CD14-positive monocyte (primary cell): ENCODE data around the gene GPSM1. TPM values are rescaled to one million over a fixed set of nuclear protein-coding genes. Genes with fewer than 3 reads are reported as not detected.

ENCODE experiments used
- DNase-seq, 3 donors: peaks; one replicate each; pipeline ENCODE4 v3.0.0-alpha.2; 2011 to 2022
- H2AFZ ChIP-seq: 2 replicates; pipeline ENCODE4 v1.6.0; 2012; ENCODE audit warnings: mild to moderate bottlenecking, low read depth, low read length, inconsistent platforms; ENCODE audit not compliant: insufficient read depth, poor library complexity, severe bottlenecking
- H3K27ac ChIP-seq, 2 donors: 1 replicate in 1 of 2; 2 replicates in 1 of 2; pipeline ENCODE4 v1.5.1; 2012 to 2013; ENCODE audit warnings: low read length in 2 of 2, control low read depth in 1 of 2, inconsistent platforms in 1 of 2, low read depth in 1 of 2, mild to moderate bottlenecking in 1 of 2
- H3K27me3 ChIP-seq, 2 donors: one replicate each; pipeline versions ENCODE4 v1.6.0 to v1.6.1; 2011 to 2013; ENCODE audit warnings: low read length in 2 of 2; ENCODE audit not compliant: control insufficient read depth in 2 of 2, insufficient read depth in 2 of 2
- H3K36me3 ChIP-seq, 2 donors: replicated peaks in 1 of 2; 1 replicate in 1 of 2; 2 replicates in 1 of 2; pipeline versions ENCODE4 v1.5.1 to v1.6.1; 2012 to 2013; ENCODE audit warnings: low read length in 2 of 2, control low read depth in 1 of 2, inconsistent platforms in 1 of 2, mild to moderate bottlenecking in 1 of 2; ENCODE audit not compliant: insufficient read depth in 2 of 2, control insufficient read depth in 1 of 2
- H3K4me1 ChIP-seq, 2 donors: 1 replicate in 1 of 2; 2 replicates in 1 of 2; pipeline versions ENCODE4 v1.5.1 to v1.6.1; 2012 to 2013; ENCODE audit warnings: low read length in 2 of 2, control low read depth in 1 of 2, inconsistent platforms in 1 of 2, mild to moderate bottlenecking in 1 of 2, moderate library complexity in 1 of 2; ENCODE audit not compliant: insufficient read depth in 2 of 2, control insufficient read depth in 1 of 2
- H3K4me2 ChIP-seq: replicated peaks from 2 replicates; pipeline ENCODE3; 2012; ENCODE audit warnings: low read length, moderate library complexity, mild to moderate bottlenecking; ENCODE audit not compliant: poor library complexity, severe bottlenecking; ENCODE audit errors: extremely low read depth
- H3K4me3 ChIP-seq, 3 experiments: fragments of 200-600 bp in 1 of 3; sonication (generic) in 1 of 3; replicated peaks in 1 of 3; 1 replicate in 2 of 3; 2 replicates in 1 of 3; pipeline ENCODE4 v1.5.1; 2011 to 2013; ENCODE audit warnings: low read length in 3 of 3, mild to moderate bottlenecking in 3 of 3, control low read depth in 2 of 3, low read depth in 2 of 3, inconsistent platforms in 1 of 3, moderate library complexity in 1 of 3
- H3K79me2 ChIP-seq: 2 replicates; pipeline ENCODE4 v1.6.0; 2012; ENCODE audit warnings: mild to moderate bottlenecking, control low read depth, inconsistent platforms, low read length, moderate library complexity; ENCODE audit not compliant: insufficient read depth
- H3K9ac ChIP-seq: 2 replicates; pipeline ENCODE4 v1.6.0; 2017; ENCODE audit warnings: low read length, mild to moderate bottlenecking; ENCODE audit not compliant: insufficient read depth, poor library complexity, severe bottlenecking
- H3K9me3 ChIP-seq, 2 donors: replicated peaks in 1 of 2; 1 replicate in 1 of 2; 2 replicates in 1 of 2; pipeline versions ENCODE4 v1.5.1 to v1.6.1; 2012 to 2013; ENCODE audit warnings: low read length in 2 of 2, control low read depth in 1 of 2; ENCODE audit not compliant: control insufficient read depth in 1 of 2, insufficient read depth in 1 of 2
- H4K20me1 ChIP-seq: 2 replicates; pipeline ENCODE4 v1.6.0; 2012; ENCODE audit warnings: mild to moderate bottlenecking, low read length, control low read depth, moderate library complexity; ENCODE audit not compliant: insufficient read depth
- H3K27ac Mint-ChIP-seq, 7 donors: one replicate each; pipeline ENCODE4 v1.8.0; 2020; ENCODE audit warnings: mild to moderate bottlenecking in 7 of 7, mixed read lengths in 7 of 7, moderate library complexity in 6 of 7, inconsistent platforms in 2 of 7
- H3K27me3 Mint-ChIP-seq, 3 donors: one replicate each; pipeline ENCODE4 v1.8.0; 2021 to 2022; ENCODE audit warnings: low read depth in 3 of 3, mild to moderate bottlenecking in 3 of 3, mixed read lengths in 3 of 3, moderate library complexity in 3 of 3, inconsistent platforms in 1 of 3
- H3K36me3 Mint-ChIP-seq, 2 donors: one replicate each; pipeline ENCODE4 v1.8.0; 2020; ENCODE audit warnings: mixed read lengths in 2 of 2, inconsistent platforms in 1 of 2, mild to moderate bottlenecking in 1 of 2
- H3K4me1 Mint-ChIP-seq: one replicate; pipeline ENCODE4 v1.8.0; 2020; ENCODE audit warnings: mild to moderate bottlenecking, mixed read lengths
- H3K4me3 Mint-ChIP-seq, 2 donors: one replicate each; pipeline ENCODE4 v1.8.0; 2020; ENCODE audit warnings: mild to moderate bottlenecking in 2 of 2, mixed read lengths in 2 of 2, moderate library complexity in 1 of 2
- H3K9me3 Mint-ChIP-seq, 7 donors: one replicate each; pipeline ENCODE4 v1.8.0; 2020 to 2022; ENCODE audit warnings: mixed read lengths in 7 of 7, mild to moderate bottlenecking in 6 of 7, moderate library complexity in 6 of 7, inconsistent platforms in 2 of 7
- WGBS: methylation state at CpG from one replicate; pipeline ENCODE4 v1.1.5; 2013; ENCODE audit warnings: missing lambda C conversion rate; ENCODE audit not compliant: insufficient coverage; 5-methylcytosine and 5-hydroxymethylcytosine counted together
- intact Hi-C, 2 donors: fragments of 100-400 bp; cut with micrococcal nuclease; formaldehyde crosslinking; loops; one replicate each; pipeline versions ENCODE4 v1.15.0 to v1.15.1; 2023
- polyA plus RNA-seq, 3 donors: library from polyadenylated mRNA; depleted of rRNA in 1 of 3; unstranded in 2 of 3; stranded (reverse) in 1 of 3; fragments of 300-500 nt in 2 of 3; fragments of >200 nt in 1 of 3; fragmentation: Illumina TruSeq in 2 of 3; gene quantifications; 1 replicate in 2 of 3; 2 replicates in 1 of 3; pipeline ENCODE4 v1.2.3, GENCODE V29; 2012 to 2021
- TF ChIP-seq, protein P1 (sequence below): fragments of 200-600 bp; IDR thresholded peaks from one replicate; pipeline ENCODE4 v1.8.0; 2022; ENCODE audit warnings: antibody characterized with exemption, mild to moderate bottlenecking

GPSM1 gene
- polyA plus RNA-seq, 3 donors: 0.67 to 3.1 (median 0.73) TPM

DNA sequence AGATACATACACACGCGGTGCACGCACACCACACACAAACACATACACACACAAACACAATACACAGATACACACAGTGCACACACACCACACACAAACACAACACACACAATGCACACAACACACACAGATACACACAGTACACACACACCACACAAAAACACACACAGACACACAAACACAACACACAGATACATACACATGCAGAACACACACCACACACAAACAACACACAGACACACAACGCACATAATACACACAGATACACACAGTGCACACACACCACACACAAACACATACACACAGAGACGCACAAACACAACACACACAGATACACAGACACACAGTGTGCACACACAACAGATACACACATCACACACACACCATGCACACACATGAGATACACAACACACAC lies 17.5 kb upstream of the GPSM1 start:
- TF ChIP-seq, protein P1, sequence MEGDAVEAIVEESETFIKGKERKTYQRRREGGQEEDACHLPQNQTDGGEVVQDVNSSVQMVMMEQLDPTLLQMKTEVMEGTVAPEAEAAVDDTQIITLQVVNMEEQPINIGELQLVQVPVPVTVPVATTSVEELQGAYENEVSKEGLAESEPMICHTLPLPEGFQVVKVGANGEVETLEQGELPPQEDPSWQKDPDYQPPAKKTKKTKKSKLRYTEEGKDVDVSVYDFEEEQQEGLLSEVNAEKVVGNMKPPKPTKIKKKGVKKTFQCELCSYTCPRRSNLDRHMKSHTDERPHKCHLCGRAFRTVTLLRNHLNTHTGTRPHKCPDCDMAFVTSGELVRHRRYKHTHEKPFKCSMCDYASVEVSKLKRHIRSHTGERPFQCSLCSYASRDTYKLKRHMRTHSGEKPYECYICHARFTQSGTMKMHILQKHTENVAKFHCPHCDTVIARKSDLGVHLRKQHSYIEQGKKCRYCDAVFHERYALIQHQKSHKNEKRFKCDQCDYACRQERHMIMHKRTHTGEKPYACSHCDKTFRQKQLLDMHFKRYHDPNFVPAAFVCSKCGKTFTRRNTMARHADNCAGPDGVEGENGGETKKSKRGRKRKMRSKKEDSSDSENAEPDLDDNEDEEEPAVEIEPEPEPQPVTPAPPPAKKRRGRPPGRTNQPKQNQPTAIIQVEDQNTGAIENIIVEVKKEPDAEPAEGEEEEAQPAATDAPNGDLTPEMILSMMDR: no peak
- Histone ChIP-seq H3K4me3 (no peak overlapping the region), H3K79me2 (no peaks in the 10 kb centered on the region), H3K9ac (no peak overlapping the region), H3K4me1 (no peaks in the 10 kb centered on the region), H4K20me1 (no peaks in the 10 kb centered on the region), H3K9me3 (peaks cover 2 to 5% of the 10 kb centered on the region in 2 donors), H3K4me2 (no peak overlapping the region), H3K27ac (no peak overlapping the region), H3K27me3 (peaks cover 0 to 5% of the 10 kb centered on the region in 2 donors), H3K36me3 (no peaks in the 10 kb centered on the region), H2AFZ (no peak overlapping the region)
- Mint-ChIP-seq H3K9me3 (peaks cover under 1 to 5% (median 4%) of the 10 kb centered on the region in 7 donors), H3K4me1 (peaks cover 4% of the 10 kb centered on the region), H3K36me3 (peaks cover 0 to 4% of the 10 kb centered on the region in 2 donors), H3K27me3 (peaks cover 0 to 5% (median 2%) of the 10 kb centered on the region in 3 donors), H3K27ac (no peak overlapping the region), H3K4me3 (no peak overlapping the region)
- intact Hi-C loops: no loop called here
- 93% methylated on average over 5 of the region's 5 CpGs for WGBS
- no peak for DNase-seq

- Mint-ChIP-seq H3K4me3 (no peak overlapping the region), H3K36me3 (peaks cover 0 to 4% of the 10 kb centered on the region in 2 donors), H3K9me3 (peaks cover 7 to 11% (median 9%) of the 10 kb centered on the region in 7 donors), H3K27me3 (peaks cover 0 to 4% (median 3%) of the 10 kb centered on the region in 3 donors), H3K4me1 (peaks cover 4% of the 10 kb centered on the region), H3K27ac (no peak overlapping the region)
- H3K79me2 ChIP-seq: no peaks in the 10 kb centered on the region
- TF ChIP-seq, protein P1: no peak
- no peak overlapping the region for H3K4me2 ChIP-seq
- no peaks in the 10 kb centered on the region for H3K4me1 ChIP-seq
- DNase-seq: no peak
- H2AFZ ChIP-seq: no peak overlapping the region
- no peak overlapping the region for H3K4me3 ChIP-seq
- peaks cover 9 to 11% of the 10 kb centered on the region in 2 donors for H3K9me3 ChIP-seq
- H3K27ac ChIP-seq: no peak overlapping the region
- WGBS: 34% methylated on average over 24 of the region's 28 CpGs
- no peaks in the 10 kb centered on the region for H3K36me3 ChIP-seq
- no peaks in the 10 kb centered on the region for H4K20me1 ChIP-seq
- H3K27me3 ChIP-seq: peaks cover 0 to 5% of the 10 kb centered on the region in 2 donors
- intact Hi-C loops: no loop called here
- H3K9ac ChIP-seq: no peak overlapping the region
Measured at GRCh38 chr9:136310273-136311030, 16.9 kb upstream of the GPSM1 start.
